Heart left ventricle (tissue), 13 donors: Measurements from ENCODE around the gene DPH2.

Experiments used
- CTCF ChIP-seq, 12 donors: fragments of 200-600 bp; sonication (generic) in 4 of 12; IDR thresholded peaks; one replicate each; pipeline versions ENCODE4 v1.5.0 to v1.8.0; 2018 to 2022; ENCODE audit warnings: antibody characterized with exemption in 12 of 12, mild to moderate bottlenecking in 5 of 12
- POLR2A ChIP-seq, 2 donors: fragments of 450-650 bp; IDR thresholded peaks; one replicate each; pipeline ENCODE4 v1.6.1; 2017; ENCODE audit warnings: antibody characterized with exemption in 2 of 2, mild to moderate bottlenecking in 2 of 2, moderate library complexity in 2 of 2
- donor health status: ischemic (EF 13 %, LVEDD 7.1; RV severe dilation, severe dysfunction).
- donor health status: DM: no; HTN: yes; CAD: no.
- donor health status: DM: no; HTN: no; CAD: no.
- donor health status: ischemic (EF 25% LVEDD 6.9; RV normal size, moderate dysfunction).
- donor health status: ischemic (EF 25% LVEDD 5.7; RV mildly dilated, moderate dysfunction).
- donor health status: ischemic (EF 35%, LVEDD 5.7; RV mildly dilated, moderate dysfunction).
- donor health status: nonischemic (EF 11% LVEDD 7.7; RV severe dilation, severe dysfunction).
- donor health status: DM: yes; HTN: yes; CAD: no.
- donor health status: PGD.
- donor health status: ischemic (EF 29% LVEDD 5.4; RV normal size, mild dysfunction).
- donor health status: nonischemic (EF 23%, LVEDD 6.1; RV moderate dilation, normal function).

GRCh38 chr1:43970502-43970901 lies 692 bp downstream of the DPH2 start:
- no peak for TF ChIP-seq POLR2A (IDR thresholded peaks at IDR 0.05)
- TF ChIP-seq CTCF (IDR thresholded peaks at IDR 0.05), result no peak
